ENCODE measurements around the gene NAT10.

GRCh38 chr11:34136420-34136819 lies 31.0 kb downstream of the NAT10 start:
- no peak for TF ChIP-seq GATA3 (IDR thresholded peaks at IDR 0.05; ENCODE audit: low read depth, low read length)
- no peak for TF ChIP-seq GATA2 (IDR thresholded peaks at IDR 0.05; ENCODE audit: low read depth, low read length)
